Keratinocyte (primary cell): ENCODE measurements around the gene ARVCF. TPM values are rescaled to one million over a fixed set of nuclear protein-coding genes. Genes with fewer than 3 reads are reported as not detected.

Experiments used
- DNase-seq: peaks from one replicate; pipeline ENCODE4 v3.0.0-alpha.2; 2011; ENCODE audit warnings: low read depth, missing footprints, low spot score
- FAIRE-seq: peaks from 2 replicates; lab custom pipeline; 2011; peaks lifted over from hg19 to GRCh38; lab: Jason Lieb, UNC
- H2AFZ ChIP-seq: 2 replicates; pipeline ENCODE4 v1.6.0; 2012; ENCODE audit warnings: low read length, control low read depth, inconsistent platforms; ENCODE audit not compliant: control insufficient read depth
- H3K27ac ChIP-seq: 2 replicates; pipeline ENCODE4 v1.5.1; 2011; ENCODE audit warnings: low read length; ENCODE audit not compliant: control insufficient read depth, insufficient read depth
- H3K27me3 ChIP-seq: 3 replicates; pipeline ENCODE4 v1.6.0; 2011; ENCODE audit warnings: low read length; ENCODE audit not compliant: control insufficient read depth, insufficient read depth; ENCODE audit errors: extremely low read depth
- H3K36me3 ChIP-seq, 2 experiments: 2 replicates in 1 of 2; 3 replicates in 1 of 2; pipeline ENCODE4 v1.5.1; 2011; ENCODE audit warnings: low read length in 2 of 2, mild to moderate bottlenecking in 1 of 2; ENCODE audit not compliant: control insufficient read depth in 2 of 2, insufficient read depth in 2 of 2; ENCODE audit errors: extremely low read depth in 1 of 2
- H3K4me1 ChIP-seq: 3 replicates; pipeline ENCODE4 v1.5.1; 2011; ENCODE audit warnings: low read length; ENCODE audit not compliant: control insufficient read depth, insufficient read depth; ENCODE audit errors: extremely low read depth
- H3K4me2 ChIP-seq: 3 replicates; pipeline ENCODE4 v1.6.0; 2011; ENCODE audit warnings: low read depth, low read length; ENCODE audit not compliant: control insufficient read depth, insufficient read depth; ENCODE audit errors: extremely low read depth
- H3K4me3 ChIP-seq, 3 experiments: fragments of 200-600 bp in 1 of 3; sonication (generic) in 1 of 3; 2 replicates in 2 of 3; 3 replicates in 1 of 3; pipeline ENCODE4 v1.5.1; 2011 to 2016; ENCODE audit warnings: low read length in 3 of 3, mild to moderate bottlenecking in 3 of 3, control low read depth in 2 of 3, inconsistent platforms in 1 of 3, low read depth in 1 of 3, mixed read lengths in 1 of 3, mixed run types in 1 of 3, moderate library complexity in 1 of 3; ENCODE audit not compliant: control insufficient read depth in 2 of 3, insufficient read depth in 2 of 3; ENCODE audit errors: extremely low read depth in 1 of 3
- H3K79me2 ChIP-seq: 2 replicates; pipeline ENCODE4 v1.6.0; 2012; ENCODE audit warnings: low read length; ENCODE audit not compliant: control insufficient read depth, insufficient read depth
- H3K9ac ChIP-seq: 3 replicates; pipeline ENCODE4 v1.6.0; 2011; ENCODE audit warnings: low read length; ENCODE audit not compliant: control insufficient read depth, insufficient read depth; ENCODE audit errors: extremely low read depth
- H3K9me1 ChIP-seq: 3 replicates; pipeline ENCODE4 v1.6.0; 2011; ENCODE audit warnings: low read length; ENCODE audit not compliant: control insufficient read depth, insufficient read depth; ENCODE audit errors: extremely low read depth
- H3K9me3 ChIP-seq: 2 replicates; pipeline ENCODE4 v1.5.1; 2012; ENCODE audit warnings: low read depth, low read length; ENCODE audit not compliant: control insufficient read depth
- H4K20me1 ChIP-seq: 3 replicates; pipeline ENCODE4 v1.6.0; 2011; ENCODE audit warnings: low read length; ENCODE audit not compliant: control insufficient read depth, insufficient read depth; ENCODE audit errors: extremely low read depth
- EZH2 ChIP-seq: IDR thresholded peaks from one replicate; pipeline ENCODE4 v1.6.1; 2012; ENCODE audit warnings: inconsistent platforms, mild to moderate bottlenecking, low read length, moderate library complexity
- dilution Hi-C: fragments of 300-500 bp; cut with MboI; formaldehyde crosslinking; loops from one replicate; pipeline ENCODE4 v1.7.0; 2020; ENCODE audit warnings: low sequenced_read_pairs; ENCODE audit not compliant: extremely low pct_ligation_motif_present
- polyA plus RNA-seq, 5 experiments: library from polyadenylated mRNA; depleted of rRNA in 3 of 5; stranded (reverse) in 3 of 5; stranded (forward) in 1 of 5; unstranded in 1 of 5; fragments of >200 nt; gene quantifications; 1 replicate in 1 of 5; 2 replicates in 3 of 5; 3 replicates in 1 of 5; pipeline versions ENCODE4 v1.2.1 to v1.2.3, GENCODE V29; 2011 to 2012; ENCODE audit warnings: missing spikeins in 2 of 5, low read depth in 1 of 5, low replicate concordance in 1 of 5
- TF ChIP-seq, protein P1 (sequence below), 3 experiments: IDR thresholded peaks in 1 of 3; conservative IDR thresholded peaks in 1 of 3; optimal IDR thresholded peaks in 1 of 3; 2 replicates in 2 of 3; 3 replicates in 1 of 3; pipeline versions ENCODE3 to v1.5.1; 2011; ENCODE audit warnings: low read length in 3 of 3, mild to moderate bottlenecking in 3 of 3, moderate library complexity in 2 of 3, control low read depth in 1 of 3, inconsistent platforms in 1 of 3; ENCODE audit not compliant: insufficient read depth in 2 of 3; ENCODE audit errors: extremely low read depth in 1 of 3

The ARVCF gene
- polyA plus RNA-seq, 1 donor (not counting 4 experiments of a cell fraction or from before 2014, with no cell fraction given) = 5.7 TPM

DNA sequence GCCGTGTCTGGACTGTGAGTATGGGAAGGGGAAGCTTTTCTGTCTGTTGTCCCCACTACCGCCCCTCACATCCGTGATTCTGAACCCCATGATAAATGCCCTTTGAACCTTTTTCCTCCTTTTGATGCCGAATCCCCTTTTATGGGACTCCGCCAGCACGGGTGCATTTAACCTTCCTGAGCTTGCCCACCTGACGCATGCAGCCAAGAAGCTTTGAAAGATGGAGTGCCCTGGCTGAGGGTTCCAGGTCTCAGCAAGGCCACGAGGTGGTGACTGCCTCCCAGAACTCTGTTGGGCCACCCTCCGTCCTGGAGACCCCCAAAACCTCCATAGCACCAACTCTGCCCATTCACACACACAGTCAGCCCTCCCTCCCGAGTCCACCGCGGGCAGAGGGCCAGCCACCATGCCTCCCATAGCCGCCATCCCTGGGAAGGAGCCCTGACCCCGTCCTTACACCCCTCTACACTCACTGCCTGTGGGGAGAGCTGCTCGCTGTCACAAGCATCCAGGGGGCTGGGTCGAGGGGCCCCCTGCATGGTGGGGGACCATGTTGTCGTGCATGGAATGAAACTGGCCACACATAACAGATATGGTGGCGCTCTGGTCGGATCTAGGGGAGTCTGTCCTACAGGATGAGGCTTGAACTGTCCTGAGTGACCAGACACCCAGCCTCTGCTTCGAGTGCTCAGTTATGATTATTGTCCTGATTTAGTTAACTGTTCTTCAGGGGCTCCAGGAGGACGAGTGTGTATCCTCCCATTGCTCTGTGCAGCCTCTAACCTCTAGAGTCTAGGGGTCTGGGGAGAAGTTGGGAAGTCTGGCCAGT lies 75.9 kb downstream of the ARVCF start:
- TF ChIP-seq EZH2 = no peak
- TF ChIP-seq, protein P1, sequence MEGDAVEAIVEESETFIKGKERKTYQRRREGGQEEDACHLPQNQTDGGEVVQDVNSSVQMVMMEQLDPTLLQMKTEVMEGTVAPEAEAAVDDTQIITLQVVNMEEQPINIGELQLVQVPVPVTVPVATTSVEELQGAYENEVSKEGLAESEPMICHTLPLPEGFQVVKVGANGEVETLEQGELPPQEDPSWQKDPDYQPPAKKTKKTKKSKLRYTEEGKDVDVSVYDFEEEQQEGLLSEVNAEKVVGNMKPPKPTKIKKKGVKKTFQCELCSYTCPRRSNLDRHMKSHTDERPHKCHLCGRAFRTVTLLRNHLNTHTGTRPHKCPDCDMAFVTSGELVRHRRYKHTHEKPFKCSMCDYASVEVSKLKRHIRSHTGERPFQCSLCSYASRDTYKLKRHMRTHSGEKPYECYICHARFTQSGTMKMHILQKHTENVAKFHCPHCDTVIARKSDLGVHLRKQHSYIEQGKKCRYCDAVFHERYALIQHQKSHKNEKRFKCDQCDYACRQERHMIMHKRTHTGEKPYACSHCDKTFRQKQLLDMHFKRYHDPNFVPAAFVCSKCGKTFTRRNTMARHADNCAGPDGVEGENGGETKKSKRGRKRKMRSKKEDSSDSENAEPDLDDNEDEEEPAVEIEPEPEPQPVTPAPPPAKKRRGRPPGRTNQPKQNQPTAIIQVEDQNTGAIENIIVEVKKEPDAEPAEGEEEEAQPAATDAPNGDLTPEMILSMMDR (optimal IDR thresholded peaks at IDR 0.05 in 1 of 3, IDR thresholded peaks at IDR 0.05 in 1 of 3, conservative IDR thresholded peaks at IDR 0.05 in 1 of 3; ENCODE audit: extremely low read depth in 1 of 3, insufficient read depth in 2 of 3, low read length in 3 of 3) = no peak
- peaks cover 20% of the 10 kb centered on the region for H3K4me1 ChIP-seq
- H3K36me3 ChIP-seq = no peaks in the 10 kb centered on the region
- no peaks in the 10 kb centered on the region for H3K27me3 ChIP-seq
- DNase-seq (no peak), FAIRE-seq (no peak)
- H3K27ac ChIP-seq = peak overlapping the region; percentile 10
- no peaks in the 10 kb centered on the region for H3K9me1 ChIP-seq
- no peaks in the 10 kb centered on the region for H4K20me1 ChIP-seq
- peak overlapping the region; percentile 77 for H3K4me2 ChIP-seq
- peaks cover 30% of the 10 kb centered on the region for H3K79me2 ChIP-seq
- H3K9ac ChIP-seq = peak overlapping the region; percentile 89
- dilution Hi-C loops = no loop called here
- peak overlapping the region; percentile 8 for H2AFZ ChIP-seq
- peak overlapping the region; percentile 91 to 96 (median 96) for H3K4me3 ChIP-seq
- H3K9me3 ChIP-seq = no peaks in the 10 kb centered on the region

DNA sequence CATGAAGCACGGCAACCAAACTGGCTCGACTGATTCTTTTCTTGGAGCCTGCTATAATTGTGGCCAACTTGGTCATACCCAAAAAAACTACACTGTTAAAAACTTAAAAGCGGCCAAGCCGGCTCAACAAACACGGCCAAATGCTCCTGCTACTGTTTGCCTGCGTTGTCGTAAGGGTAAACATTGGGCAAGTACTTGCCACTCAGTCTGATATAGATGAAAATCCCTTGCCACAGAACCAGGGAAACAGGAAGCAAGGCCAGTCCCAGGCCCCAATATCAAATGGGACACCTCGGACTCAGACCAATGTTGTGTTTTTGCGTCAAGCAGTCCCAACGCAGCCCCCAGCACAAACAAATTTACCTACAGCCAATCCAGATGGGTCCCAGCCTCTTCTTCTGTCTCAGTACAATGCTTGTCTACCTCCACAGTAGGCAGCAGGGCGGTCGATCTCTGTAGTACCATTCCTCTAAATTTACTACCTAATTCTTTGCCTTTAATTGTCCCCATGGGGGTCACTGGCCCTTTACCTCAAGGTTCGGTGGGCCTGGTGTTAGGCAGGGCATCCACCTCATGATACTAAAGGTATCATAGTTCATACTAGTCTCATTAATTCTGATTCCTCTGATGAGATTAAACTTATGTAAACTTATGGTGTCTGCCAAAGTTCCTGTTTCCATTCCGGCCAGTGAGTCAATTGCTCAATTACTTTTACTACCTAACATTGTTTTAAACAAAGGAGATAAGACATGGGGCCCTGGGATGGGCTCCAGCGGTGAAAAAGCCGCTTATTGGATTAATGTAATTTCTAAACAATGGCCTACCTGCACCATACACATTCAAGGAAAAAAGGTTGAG lies 78.8 kb downstream of the ARVCF start:
- Histone ChIP-seq H3K9ac (no peak overlapping the region), H3K36me3 (no peaks in the 10 kb centered on the region), H3K9me3 (no peaks in the 10 kb centered on the region), H2AFZ (no peak overlapping the region), H3K9me1 (no peaks in the 10 kb centered on the region), H3K4me3 (no peak overlapping the region), H3K79me2 (peaks cover 18% of the 10 kb centered on the region), H3K4me1 (peaks cover 10% of the 10 kb centered on the region), H3K27me3 (no peaks in the 10 kb centered on the region), H3K27ac (no peak overlapping the region), H4K20me1 (no peaks in the 10 kb centered on the region), H3K4me2 (no peak overlapping the region)
- dilution Hi-C loops = no loop called here
- DNase-seq (no peak), FAIRE-seq (no peak)
- TF ChIP-seq, protein P1 (optimal IDR thresholded peaks at IDR 0.05 in 1 of 3, IDR thresholded peaks at IDR 0.05 in 1 of 3, conservative IDR thresholded peaks at IDR 0.05 in 1 of 3; ENCODE audit: extremely low read depth in 1 of 3, insufficient read depth in 2 of 3, low read length in 3 of 3) = no peak
- no peak for TF ChIP-seq EZH2
